Activated CD8-positive, alpha-beta memory T cell treated with anti-CD3 and anti-CD28 coated beads for 36 hours (primary cell): ENCODE results near the gene BTBD19. TPM values are rescaled to one million over a fixed set of nuclear protein-coding genes. Genes with fewer than 3 reads are reported as not detected.
"Not testable (repeated sequence)": the region's sequence is repeated elsewhere in the genome, so short reads cannot be mapped to it uniquely, and the experiment has no call there.

Experiments used
- CTCF ChIA-PET: fragments of 350-600 bp; sonication (Branson Sonifier 250); formaldehyde crosslinking; loops from one replicate; lab custom pipeline; 2021; ENCODE audit warnings: antibody characterized with exemption; lab: Charles Lee
- POLR2A ChIA-PET: fragments of 350-600 bp; sonication (Branson Sonifier 250); formaldehyde crosslinking; loops from one replicate; lab custom pipeline; 2021; ENCODE audit warnings: antibody characterized with exemption; lab: Charles Lee
- total RNA-seq, 2 experiments: library from RNA; stranded (reverse); gene quantifications; one replicate each; pipeline ENCODE4 v1.2.3, GENCODE V29; 2021

BTBD19 gene
- total RNA-seq, 2 experiments from 2014 or later: 8.2 to 9.6 TPM

GRCh38 chr1:44817307-44817706, 9.0 kb downstream of the BTBD19 start:
- POLR2A ChIA-PET: interaction anchor here (0.5 to 3.5 kb wide), 4 partner anchors 10 to 87 kb away, joined by 3 to 68 read pairs (median 27); partner anchors contain the start of genes BTBD19, DYNLT4, PLK3 and RNU5D-1
- CTCF ChIA-PET: interaction anchor here (0.9 to 2.0 kb wide), 4 partner anchors 14 to 31 kb away, joined by 3 to 9 read pairs (median 3); no protein-coding TSS in a partner anchor

GRCh38 chr1:44817771-44818495, 9.6 kb downstream of the BTBD19 start:
- ChIA-PET CTCF (interaction anchor here (0.9 to 2.4 kb wide), 5 partner anchors 14 to 32 kb away, joined by 3 to 10 read pairs (median 3); partner anchors contain the start of gene PLK3), POLR2A (interaction anchor here (0.7 to 3.5 kb wide), 4 partner anchors 10 to 87 kb away, joined by 3 to 68 read pairs (median 27); partner anchors contain the start of genes BTBD19, DYNLT4, PLK3 and RNU5D-1)

- ChIA-PET CTCF (interaction anchor here (0.6 to 2.4 kb wide), 8 partner anchors 10 to 243 kb away, joined by 3 to 24 read pairs (median 4); partner anchors contain the start of genes BTBD19 and PLK3), POLR2A (interaction anchor here (0.5 to 3.5 kb wide), 18 partner anchors 8 to 484 kb away, joined by 3 to 68 read pairs (median 5); partner anchors contain the start of genes BEST4, BTBD19, DYNLT4 and PLK3)
These were observed 10.9 kb downstream of the BTBD19 start for GRCh38 chr1:44819196-44819607.

- ChIA-PET CTCF (interaction anchor here (0.6 to 2.4 kb wide), 10 partner anchors 11 to 242 kb away, joined by 3 to 24 read pairs (median 4); partner anchors contain the start of genes BTBD19 and PLK3), POLR2A (interaction anchor here (0.5 to 3.5 kb wide), 24 partner anchors 9 to 484 kb away, joined by 3 to 68 read pairs (median 5); partner anchors contain the start of genes BEST4, BTBD19, DYNLT4 and PLK3)
These were observed 11.4 kb downstream of the BTBD19 start for GRCh38 chr1:44819608-44820327.

GRCh38 chr1:44820328-44821239, 12.3 kb downstream of the BTBD19 start:
- CTCF ChIA-PET: interaction anchor here (1.1 to 2.6 kb wide), 8 partner anchors 11 to 102 kb away, joined by 3 to 24 read pairs (median 6); partner anchors contain the start of genes BTBD19 and PLK3
- POLR2A ChIA-PET: interaction anchor here (0.6 to 3.1 kb wide), 9 partner anchors 10 to 99 kb away, joined by 5 to 33 read pairs (median 5); partner anchors contain the start of genes PLK3, RNU5D-1 and RPS8

- ChIA-PET CTCF (interaction anchor here (1.1 to 2.6 kb wide), 6 partner anchors 10 to 193 kb away, joined by 3 to 10 read pairs (median 4); no protein-coding TSS in a partner anchor), POLR2A (interaction anchor here (1.1 to 3.1 kb wide), 8 partner anchors 10 to 99 kb away, joined by 4 to 33 read pairs (median 5); partner anchors contain the start of genes PLK3, RNU5D-1 and RPS8)
These were observed 13.0 kb downstream of the BTBD19 start for GRCh38 chr1:44821240-44821715.

GRCh38 chr1:44822131-44822701, 13.9 kb downstream of the BTBD19 start:
- ChIA-PET POLR2A (interaction anchor here (0.5 to 2.6 kb wide), 6 partner anchors 13 to 101 kb away, joined by 3 to 11 read pairs (median 4); partner anchors contain the start of genes PLK3 and RPS8), CTCF (interaction anchor here (0.9 to 2.6 kb wide), 7 partner anchors 14 to 192 kb away, joined by 3 to 10 read pairs (median 3); no protein-coding TSS in a partner anchor)

- CTCF ChIA-PET: interaction anchor here (0.9 to 2.6 kb wide), 5 partner anchors 13 to 191 kb away, joined by 3 to 10 read pairs (median 3); no protein-coding TSS in a partner anchor
- POLR2A ChIA-PET: interaction anchor here (0.5 to 1.5 kb wide), 3 partner anchors 14 to 101 kb away, joined by 3 to 6 read pairs (median 4); no protein-coding TSS in a partner anchor
These were observed 14.7 kb downstream of the BTBD19 start for GRCh38 chr1:44822981-44823451.

- CTCF ChIA-PET: interaction anchor here (0.6 kb wide), 1 partner anchor 304 kb away, joined by 5 read pairs; no protein-coding TSS in a partner anchor
- POLR2A ChIA-PET: not testable (repeated sequence)
These were observed 16.1 kb downstream of the BTBD19 start for GRCh38 chr1:44824392-44824791.

GRCh38 chr1:44826375-44827196, 18.3 kb downstream of the BTBD19 start:
- ChIA-PET POLR2A (no interaction called here), CTCF (interaction anchor here (1.1 kb wide), 1 partner anchor 20 kb away, joined by 3 read pairs; no protein-coding TSS in a partner anchor)

GRCh38 chr1:44827197-44828002, 19.1 kb downstream of the BTBD19 start:
- POLR2A ChIA-PET: no interaction called here
- CTCF ChIA-PET: interaction anchor here (0.7 kb wide), 1 partner anchor 34 kb away, joined by 3 read pairs; no protein-coding TSS in a partner anchor

- ChIA-PET CTCF (interaction anchor here (0.7 kb wide), 1 partner anchor 35 kb away, joined by 3 read pairs; no protein-coding TSS in a partner anchor), POLR2A (no interaction called here)
These were observed 19.8 kb downstream of the BTBD19 start for GRCh38 chr1:44828003-44828651.

GRCh38 chr1:44828841-44829440, 20.6 kb downstream of the BTBD19 start:
- POLR2A ChIA-PET: interaction anchor here (1.1 kb wide), 1 partner anchor 10 kb away, joined by 3 read pairs; no protein-coding TSS in a partner anchor
- CTCF ChIA-PET: interaction anchor here (0.6 to 0.8 kb wide), 2 partner anchors 93 to 182 kb away, joined by 3 to 4 read pairs; no protein-coding TSS in a partner anchor
